MCF 10A (cell line): Measurements from ENCODE around the gene ORC1. TPM values are rescaled to one million over a fixed set of nuclear protein-coding genes. Genes with fewer than 3 reads are reported as not detected.

Experiments
- BruUV-seq: library from RNA; stranded (reverse); fragments of 400-500 nt; replicated peaks from 2 replicates; lab custom pipeline; 2021; lab: Mats Ljungman, UMichigan
- CTCF ChIA-PET: fragments of 300-600 bp; sonication (Branson Sonifier 250); formaldehyde crosslinking; extraction: SDS; loops from one replicate; lab custom pipeline; 2021; ENCODE audit warnings: antibody characterized with exemption, inconsistent platforms; lab: Yijun Ruan, JAX
- POLR2A ChIA-PET: fragments of 300-600, 350-650 bp; sonication (Branson Sonifier 250); formaldehyde crosslinking; extraction: SDS; loops from one replicate; lab custom pipeline; 2020; ENCODE audit warnings: antibody characterized with exemption, inconsistent platforms; lab: Yijun Ruan, JAX
- DNase-seq: peaks from one replicate; pipeline ENCODE4 v3.0.0-alpha.2; 2018; ENCODE audit not compliant: unreplicated experiment
- H3K27ac Mint-ChIP-seq: one replicate; pipeline ENCODE4 v1.8.0; 2022; ENCODE audit warnings: mild to moderate bottlenecking, low read depth, mixed read lengths; ENCODE audit not compliant: unreplicated experiment
- H3K27me3 Mint-ChIP-seq: one replicate; pipeline ENCODE4 v1.8.0; 2022; ENCODE audit warnings: mixed read lengths; ENCODE audit not compliant: insufficient read depth, unreplicated experiment
- H3K36me3 Mint-ChIP-seq: one replicate; pipeline ENCODE4 v1.8.0; 2022; ENCODE audit warnings: mild to moderate bottlenecking, moderate library complexity, mixed read lengths; ENCODE audit not compliant: insufficient read depth, unreplicated experiment
- H3K4me1 Mint-ChIP-seq: one replicate; pipeline ENCODE4 v1.8.0; 2022; ENCODE audit warnings: mixed read lengths; ENCODE audit not compliant: insufficient read depth, unreplicated experiment
- H3K4me3 Mint-ChIP-seq: one replicate; pipeline ENCODE4 v1.8.0; 2022; ENCODE audit warnings: mild to moderate bottlenecking, moderate library complexity, mixed read lengths; ENCODE audit not compliant: unreplicated experiment
- H3K9me3 Mint-ChIP-seq: one replicate; pipeline ENCODE4 v1.8.0; 2022; ENCODE audit warnings: mixed read lengths; ENCODE audit not compliant: unreplicated experiment
- intact Hi-C: fragments of 100-400 bp; cut with micrococcal nuclease; formaldehyde crosslinking; loops from 2 replicates; pipeline ENCODE4 v1.14.1; 2022
- total RNA-seq: library from RNA; stranded (reverse); gene quantifications from 2 replicates; pipeline ENCODE4 v1.2.3, GENCODE V29; 2022
- TF ChIP-seq, protein P1 (sequence below): fragments of 200-600 bp; IDR thresholded peaks from one replicate; pipeline ENCODE4 v1.8.0; 2022; ENCODE audit warnings: antibody characterized with exemption, mild to moderate bottlenecking; ENCODE audit not compliant: unreplicated experiment

ORC1 gene
- total RNA-seq, 1 experiment from 2014 or later = 2.7 TPM

DNA sequence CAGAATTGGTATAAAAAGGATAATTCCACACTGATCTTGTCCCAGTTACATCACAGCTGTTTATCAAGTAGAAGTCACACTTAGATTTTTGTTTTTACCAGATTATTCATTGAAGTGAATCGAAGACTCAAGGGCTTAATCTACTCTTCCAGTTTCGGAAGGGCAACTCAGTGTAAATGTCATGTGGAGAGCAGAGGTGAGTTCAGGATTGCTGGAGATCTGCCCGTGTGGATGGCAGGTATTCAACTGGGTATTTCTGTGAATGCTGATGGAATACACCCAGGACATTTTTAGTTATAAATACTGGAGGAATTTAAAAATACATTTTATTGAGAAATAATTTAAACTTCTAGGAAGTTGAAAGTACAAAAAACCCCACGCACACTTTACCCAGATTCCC, 57.6 kb downstream of the ORC1 start:
- no peak overlapping the region for H3K27ac Mint-ChIP-seq
- no peaks in the 10 kb centered on the region for H3K27me3 Mint-ChIP-seq
- intact Hi-C loops = no loop called here
- no peak for DNase-seq
- H3K4me3 Mint-ChIP-seq = no peak overlapping the region
- H3K36me3 Mint-ChIP-seq = peaks cover 53% of the 10 kb centered on the region
- no TSS peak for BruUV-seq
- ChIA-PET POLR2A (no interaction called here), CTCF (no interaction called here)
- TF ChIP-seq, protein P1, sequence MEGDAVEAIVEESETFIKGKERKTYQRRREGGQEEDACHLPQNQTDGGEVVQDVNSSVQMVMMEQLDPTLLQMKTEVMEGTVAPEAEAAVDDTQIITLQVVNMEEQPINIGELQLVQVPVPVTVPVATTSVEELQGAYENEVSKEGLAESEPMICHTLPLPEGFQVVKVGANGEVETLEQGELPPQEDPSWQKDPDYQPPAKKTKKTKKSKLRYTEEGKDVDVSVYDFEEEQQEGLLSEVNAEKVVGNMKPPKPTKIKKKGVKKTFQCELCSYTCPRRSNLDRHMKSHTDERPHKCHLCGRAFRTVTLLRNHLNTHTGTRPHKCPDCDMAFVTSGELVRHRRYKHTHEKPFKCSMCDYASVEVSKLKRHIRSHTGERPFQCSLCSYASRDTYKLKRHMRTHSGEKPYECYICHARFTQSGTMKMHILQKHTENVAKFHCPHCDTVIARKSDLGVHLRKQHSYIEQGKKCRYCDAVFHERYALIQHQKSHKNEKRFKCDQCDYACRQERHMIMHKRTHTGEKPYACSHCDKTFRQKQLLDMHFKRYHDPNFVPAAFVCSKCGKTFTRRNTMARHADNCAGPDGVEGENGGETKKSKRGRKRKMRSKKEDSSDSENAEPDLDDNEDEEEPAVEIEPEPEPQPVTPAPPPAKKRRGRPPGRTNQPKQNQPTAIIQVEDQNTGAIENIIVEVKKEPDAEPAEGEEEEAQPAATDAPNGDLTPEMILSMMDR = no peak
- no peaks in the 10 kb centered on the region for H3K9me3 Mint-ChIP-seq
- H3K4me1 Mint-ChIP-seq = no peaks in the 10 kb centered on the region

DNA sequence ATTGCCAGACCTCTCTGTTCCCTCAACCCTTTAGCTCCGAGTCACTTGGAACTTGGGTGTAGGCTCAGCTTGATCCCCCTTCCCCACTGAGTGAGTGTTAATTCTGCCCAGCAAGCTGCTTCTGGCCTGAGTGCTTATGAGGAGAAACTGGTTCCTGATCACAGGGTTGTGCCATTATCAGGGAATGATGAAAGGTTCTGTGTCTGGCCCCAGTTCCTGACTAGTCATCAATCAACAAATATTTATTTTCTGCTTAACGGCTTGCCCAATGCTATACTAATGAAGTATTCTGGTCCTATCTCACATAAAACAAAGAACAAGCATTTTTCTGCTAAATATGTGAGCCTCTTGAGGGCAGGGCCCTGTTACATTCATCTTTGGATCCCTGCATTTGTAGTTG, 59.0 kb downstream of the ORC1 start:
- no peak overlapping the region for H3K4me3 Mint-ChIP-seq
- TF ChIP-seq, protein P1 = no peak
- intact Hi-C loops = no loop called here

DNA sequence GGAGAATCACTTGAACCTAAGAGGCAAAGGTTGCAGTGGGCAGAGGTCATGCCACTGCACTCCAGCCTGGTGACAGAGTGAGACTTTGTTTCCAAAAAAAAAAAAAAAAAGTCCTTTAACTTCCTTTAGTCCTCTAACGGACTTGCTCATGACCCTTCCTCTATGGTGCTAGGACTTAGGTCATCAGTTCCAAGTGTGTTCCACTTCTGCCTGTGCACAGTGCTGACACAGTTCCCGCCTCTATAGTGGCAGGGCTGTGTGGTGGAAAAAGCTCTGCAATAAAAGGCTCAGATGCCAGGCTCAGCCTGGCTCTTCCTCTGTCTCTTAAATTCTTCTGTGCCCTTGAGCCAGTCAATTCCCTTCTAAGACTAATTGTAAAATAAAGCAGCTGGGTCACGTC, 60.2 kb downstream of the ORC1 start:
- Mint-ChIP-seq H3K4me1 (no peaks in the 10 kb centered on the region), H3K27me3 (no peaks in the 10 kb centered on the region), H3K4me3 (no peak overlapping the region), H3K27ac (no peak overlapping the region), H3K9me3 (no peaks in the 10 kb centered on the region), H3K36me3 (peaks cover 52% of the 10 kb centered on the region)
- ChIA-PET POLR2A (interaction anchor here (0.6 kb wide), 1 partner anchor 9 kb away, joined by 3 read pairs; no protein-coding TSS in a partner anchor), CTCF (no interaction called here)
- TF ChIP-seq, protein P1 = no peak
- intact Hi-C loops = no loop called here
- DNase-seq = no peak
- BruUV-seq = no TSS peak

More for the DNA sequence above, 59.0 kb downstream of the ORC1 start:
- H3K27me3 Mint-ChIP-seq = no peaks in the 10 kb centered on the region
- ChIA-PET CTCF (interaction anchor here (1.0 kb wide), 1 partner anchor 26 kb away, joined by 4 read pairs; no protein-coding TSS in a partner anchor), POLR2A (no interaction called here)
- no peak overlapping the region for H3K27ac Mint-ChIP-seq
- no peaks in the 10 kb centered on the region for H3K4me1 Mint-ChIP-seq
- H3K36me3 Mint-ChIP-seq = peaks cover 56% of the 10 kb centered on the region
- no TSS peak for BruUV-seq
- no peaks in the 10 kb centered on the region for H3K9me3 Mint-ChIP-seq
- no peak for DNase-seq

DNA sequence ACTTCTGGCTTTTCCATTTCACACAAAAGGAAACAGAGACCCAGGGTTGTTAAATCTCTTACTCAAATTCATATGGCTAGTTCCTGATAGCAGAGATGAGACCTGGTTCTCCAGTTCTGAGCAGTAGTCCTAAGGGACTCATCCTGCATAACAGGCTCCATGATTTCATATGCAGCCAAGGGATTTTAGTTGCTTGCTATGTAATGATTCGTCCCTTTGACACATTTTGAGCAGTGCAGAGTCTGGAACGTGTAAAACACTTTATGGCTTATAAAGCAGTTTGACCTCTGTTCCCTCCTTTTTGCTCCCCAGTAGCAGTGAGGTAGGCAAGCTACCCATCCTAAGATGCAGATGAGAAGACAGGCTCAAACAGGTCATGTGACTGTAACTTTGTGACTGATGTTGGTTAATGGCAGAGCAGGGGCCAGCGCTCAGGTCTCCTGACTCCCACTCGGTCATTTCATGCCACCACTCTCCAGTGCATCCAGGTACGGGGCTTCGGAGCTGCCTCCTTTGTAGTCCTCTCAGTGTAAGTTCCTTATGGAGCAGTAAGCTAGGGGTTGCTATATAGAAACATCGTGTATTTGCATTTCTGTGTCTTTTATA, 62.5 kb downstream of the ORC1 start:
- H3K4me1 Mint-ChIP-seq = no peaks in the 10 kb centered on the region
- DNase-seq = no peak
- ChIA-PET CTCF (interaction anchor here (0.6 kb wide), 1 partner anchor 228 kb away, joined by 3 read pairs; no protein-coding TSS in a partner anchor), POLR2A (interaction anchor here (1.1 to 1.3 kb wide), 2 partner anchors 10 to 13 kb away, joined by 3 read pairs; no protein-coding TSS in a partner anchor)
- H3K27ac Mint-ChIP-seq = no peak overlapping the region
- intact Hi-C loops = no loop called here
- H3K9me3 Mint-ChIP-seq = no peaks in the 10 kb centered on the region
- TF ChIP-seq, protein P1 = no peak
- BruUV-seq = no TSS peak
- H3K36me3 Mint-ChIP-seq = peaks cover 38% of the 10 kb centered on the region
- no peak overlapping the region for H3K4me3 Mint-ChIP-seq
- no peaks in the 10 kb centered on the region for H3K27me3 Mint-ChIP-seq
